GM15510 (cell line): ENCODE data around the gene ADGRG1.

Experiments used
- POLR2A ChIP-seq: IDR thresholded peaks from 3 replicates; pipeline ENCODE4 v1.6.1; 2011; ENCODE audit warnings: borderline replicate concordance; ENCODE audit not compliant: insufficient read length; ENCODE audit errors: extremely low read depth

The ADGRG1 gene

DNA sequence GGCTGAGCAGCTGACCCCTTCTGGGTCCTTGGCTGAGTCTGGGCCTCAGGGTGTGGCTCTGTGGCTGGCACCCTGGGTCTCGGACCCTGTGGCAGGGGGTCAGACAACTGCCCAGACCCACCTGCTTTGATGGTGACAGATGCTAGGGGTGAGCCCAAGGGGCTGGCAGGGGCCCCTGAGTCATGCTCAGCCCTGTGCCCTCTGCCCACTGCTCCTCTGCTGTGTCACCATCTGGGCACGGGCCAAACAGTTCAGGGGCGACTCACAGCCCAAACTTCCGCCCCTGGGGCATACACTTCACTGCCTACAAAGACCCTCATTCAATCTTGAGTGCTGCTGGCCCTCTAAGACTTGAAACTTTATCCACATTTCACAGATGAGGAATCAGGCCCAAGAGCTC, 5.7 kb downstream of the ADGRG1 start:
- TF ChIP-seq POLR2A = no peak

DNA sequence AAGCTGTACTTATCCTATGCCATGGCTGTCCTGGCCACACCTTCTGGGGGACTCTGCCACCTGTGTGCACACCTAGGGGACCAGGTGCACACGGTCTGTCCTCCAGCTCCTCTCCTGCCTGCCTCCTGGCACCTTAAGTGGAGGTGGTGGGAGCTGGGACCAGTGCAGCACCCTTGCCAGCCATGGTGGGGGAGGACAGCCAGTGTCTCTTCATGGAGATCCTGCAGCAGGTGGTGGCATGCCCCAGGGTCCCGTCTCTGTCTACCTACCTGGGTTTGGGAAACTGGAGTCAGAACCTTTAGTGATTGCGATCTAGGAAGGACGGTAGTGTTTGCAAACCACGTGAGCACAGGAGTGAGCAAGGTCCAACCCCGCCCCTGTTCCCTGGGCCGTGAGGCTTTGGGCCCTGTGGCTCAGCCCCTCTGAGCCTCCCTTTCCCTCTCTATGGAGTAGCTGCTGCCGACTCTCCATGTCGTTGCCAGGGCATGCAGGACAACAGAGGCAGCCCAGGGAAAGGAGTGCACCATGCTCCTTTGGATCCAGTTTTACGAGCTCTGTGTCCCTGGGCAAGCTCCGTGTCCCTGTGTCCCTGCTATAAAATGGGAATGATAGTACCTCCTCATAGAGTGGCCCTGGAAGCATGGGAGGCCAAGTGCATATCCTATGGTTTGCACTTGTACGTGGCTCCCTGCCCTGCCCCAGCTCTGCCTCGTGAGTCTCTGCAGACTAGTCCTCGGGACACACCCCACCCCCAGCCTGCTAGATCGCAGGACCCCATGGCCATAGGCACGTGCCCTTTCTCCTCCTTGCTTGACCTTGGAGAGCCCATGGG, 7.1 kb downstream of the ADGRG1 start:
- TF ChIP-seq POLR2A = no peak

DNA sequence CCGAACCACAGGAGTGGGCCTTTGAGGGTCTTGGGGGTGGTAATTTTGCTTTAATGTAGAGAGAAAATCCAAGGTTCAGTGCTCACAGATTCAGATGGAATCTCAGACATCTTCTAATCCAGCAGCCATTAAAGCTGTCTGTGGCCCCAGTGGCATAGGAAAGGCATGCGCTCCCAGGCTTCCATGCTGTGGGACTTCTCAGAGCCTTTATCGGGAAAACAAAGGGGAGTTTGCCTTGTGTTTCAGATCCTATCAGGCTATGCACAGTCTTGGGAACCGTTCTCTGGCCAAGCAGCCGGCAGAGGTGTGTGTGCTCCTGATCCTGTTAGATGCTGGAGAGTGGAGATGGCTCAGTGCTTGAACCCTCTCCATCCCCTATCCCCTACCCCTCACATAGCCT, 7.8 kb downstream of the ADGRG1 start:
- no peak for TF ChIP-seq POLR2A

DNA sequence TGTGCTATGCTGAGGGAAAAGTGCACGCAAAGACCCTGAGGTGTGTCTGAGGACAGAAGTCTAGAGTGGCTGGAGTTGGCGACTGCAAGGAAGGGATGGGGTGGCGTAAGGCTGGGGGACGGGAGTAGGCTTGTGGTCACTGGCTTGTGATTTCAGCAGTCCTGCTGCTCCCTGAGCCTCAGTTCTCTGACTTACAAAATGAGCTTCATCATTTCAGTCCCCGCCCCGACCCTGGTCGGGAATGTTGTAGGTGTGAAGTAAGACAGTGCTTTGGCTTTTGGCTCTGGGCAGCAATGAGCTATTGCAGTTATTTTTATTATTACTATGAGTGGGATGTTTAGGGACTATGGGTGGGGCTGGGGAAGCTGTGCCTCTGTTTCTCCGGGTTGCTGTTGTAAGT, 8.6 kb downstream of the ADGRG1 start:
- TF ChIP-seq POLR2A = no peak

DNA sequence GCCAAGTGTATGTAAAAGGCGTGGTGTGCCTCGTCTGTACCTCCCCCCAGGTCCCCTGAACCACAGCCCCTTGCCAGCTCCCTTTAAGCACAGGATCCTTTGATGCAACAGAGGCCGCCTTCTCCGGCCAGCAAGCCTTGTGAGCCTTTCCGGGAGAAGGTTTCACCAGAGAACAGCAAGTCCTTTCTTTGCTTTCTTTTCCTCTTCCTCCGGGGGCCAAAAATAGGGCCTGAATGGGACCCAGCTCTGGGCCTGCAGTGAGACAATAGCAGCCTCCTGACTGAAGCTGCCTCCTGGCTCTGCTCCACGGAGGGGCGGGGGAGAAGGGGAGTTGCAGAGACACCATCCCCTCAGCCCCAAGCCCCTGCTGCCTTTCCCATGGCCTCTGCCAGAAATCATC, 9.0 kb downstream of the ADGRG1 start:
- TF ChIP-seq POLR2A = no peak

DNA sequence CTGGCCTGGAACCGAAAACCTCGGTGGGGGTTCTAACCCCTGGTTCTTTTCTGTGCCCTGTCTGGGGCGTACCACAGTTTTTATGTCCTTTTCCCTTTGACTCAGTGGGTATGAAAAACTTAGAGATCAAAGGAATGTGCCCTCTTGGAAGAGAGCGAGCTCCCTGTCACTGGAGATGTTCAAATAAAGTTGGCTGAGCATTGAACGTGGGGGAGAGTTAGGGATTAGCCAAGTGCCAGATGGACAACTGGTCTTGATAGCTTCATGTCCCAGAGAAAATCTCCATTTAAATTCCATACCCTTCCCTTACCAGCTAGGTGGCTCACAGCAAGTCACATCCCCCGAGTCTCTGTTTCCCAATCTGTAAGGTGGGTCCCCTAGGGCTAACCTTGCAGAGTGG, 9.5 kb downstream of the ADGRG1 start:
- TF ChIP-seq POLR2A = no peak

DNA sequence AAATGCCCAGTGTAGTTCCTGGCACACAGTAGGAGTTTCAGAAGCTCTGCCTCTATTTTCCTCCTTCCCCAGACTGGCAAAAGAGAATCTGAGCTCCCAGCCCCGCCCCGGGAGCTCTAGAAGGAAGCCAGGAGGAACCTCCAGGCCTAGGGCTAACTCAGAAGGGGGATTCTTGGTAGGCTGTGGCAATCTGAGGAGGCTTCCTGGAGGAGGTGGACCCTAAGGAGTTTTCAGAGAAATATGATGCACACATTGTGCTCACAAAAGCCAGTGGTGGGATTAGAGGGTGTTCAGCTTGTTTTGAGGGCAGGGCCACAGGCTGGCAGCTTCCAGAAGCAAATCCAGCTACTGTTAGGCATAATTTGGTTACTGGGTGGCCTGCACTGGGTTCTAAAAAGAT, 10.0 kb downstream of the ADGRG1 start:
- no peak for TF ChIP-seq POLR2A

DNA sequence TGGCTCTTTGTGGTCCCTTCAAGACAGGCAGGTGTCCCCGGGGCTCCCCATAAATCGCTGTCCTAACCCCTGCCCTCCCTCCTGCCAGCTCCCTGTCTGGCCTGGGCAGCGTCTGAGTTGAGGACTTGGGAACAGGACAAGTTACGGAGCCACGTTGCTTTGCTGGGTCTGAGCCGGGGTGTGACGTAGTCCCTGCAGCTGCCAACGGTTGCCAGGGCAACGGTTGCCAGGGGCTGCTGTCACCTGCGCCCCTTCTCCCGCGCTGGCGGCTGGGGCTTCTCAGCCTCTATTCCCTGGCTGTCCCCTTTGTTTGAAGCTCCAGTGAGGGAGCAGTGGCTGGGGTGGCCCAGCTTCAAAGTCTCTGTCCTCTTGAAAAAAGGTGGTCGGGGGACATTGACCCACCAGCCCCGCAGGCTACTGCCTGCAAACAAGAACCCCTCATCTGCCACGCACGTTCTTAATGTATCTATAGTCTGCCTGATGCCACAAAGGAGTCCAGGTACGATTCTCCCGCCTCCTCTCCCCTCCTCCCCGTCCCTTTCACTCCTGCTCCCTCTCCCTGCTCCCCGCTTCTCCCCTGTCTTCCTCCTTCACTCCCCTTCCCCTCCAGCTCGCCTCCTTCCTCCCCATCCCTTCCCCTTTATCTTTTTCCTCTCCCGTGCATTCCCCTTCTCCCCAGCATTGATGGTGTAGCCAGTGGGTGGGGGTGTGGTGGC, 10.9 kb downstream of the ADGRG1 start:
- no peak for TF ChIP-seq POLR2A

DNA sequence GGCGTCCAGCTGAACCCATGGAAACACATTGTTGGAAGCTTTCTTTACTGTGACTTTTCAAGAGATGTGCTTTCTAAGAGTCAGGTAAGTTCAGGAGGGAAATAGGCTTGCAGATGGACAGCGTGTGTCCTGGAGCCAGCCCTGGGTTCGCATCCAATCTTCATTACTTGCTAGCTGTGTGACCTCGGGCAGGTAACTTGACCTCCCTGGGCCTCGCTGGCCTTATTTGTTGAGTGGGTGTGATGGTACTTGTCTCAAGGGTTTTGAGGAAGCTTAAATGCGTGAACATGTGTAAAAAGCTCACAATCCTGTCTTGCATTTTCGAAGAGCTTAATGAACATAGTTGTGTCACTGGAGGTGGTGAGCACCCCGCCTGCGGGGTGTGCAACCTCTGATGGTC, 11.8 kb downstream of the ADGRG1 start:
- TF ChIP-seq POLR2A = no peak

DNA sequence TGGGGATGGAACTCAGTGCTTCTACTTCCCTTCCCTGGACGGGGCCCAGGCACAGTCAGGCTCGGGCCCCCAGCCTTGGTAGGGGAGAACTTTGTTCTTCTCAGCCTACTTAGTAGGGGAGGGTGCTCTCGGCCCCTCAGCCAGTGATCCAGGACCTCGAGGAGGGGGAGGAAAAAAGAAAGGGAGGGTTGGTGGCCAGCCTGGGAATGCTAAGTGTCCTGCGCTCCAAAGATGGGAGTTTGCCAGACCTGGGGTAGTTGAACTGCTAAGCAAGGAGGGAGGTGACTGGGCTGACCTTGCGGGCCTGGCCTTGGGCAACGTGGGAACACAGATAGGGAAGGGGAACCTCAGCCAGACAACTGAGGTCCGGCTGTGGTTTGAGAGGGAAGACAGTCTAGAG, 12.2 kb downstream of the ADGRG1 start:
- TF ChIP-seq POLR2A = no peak

DNA sequence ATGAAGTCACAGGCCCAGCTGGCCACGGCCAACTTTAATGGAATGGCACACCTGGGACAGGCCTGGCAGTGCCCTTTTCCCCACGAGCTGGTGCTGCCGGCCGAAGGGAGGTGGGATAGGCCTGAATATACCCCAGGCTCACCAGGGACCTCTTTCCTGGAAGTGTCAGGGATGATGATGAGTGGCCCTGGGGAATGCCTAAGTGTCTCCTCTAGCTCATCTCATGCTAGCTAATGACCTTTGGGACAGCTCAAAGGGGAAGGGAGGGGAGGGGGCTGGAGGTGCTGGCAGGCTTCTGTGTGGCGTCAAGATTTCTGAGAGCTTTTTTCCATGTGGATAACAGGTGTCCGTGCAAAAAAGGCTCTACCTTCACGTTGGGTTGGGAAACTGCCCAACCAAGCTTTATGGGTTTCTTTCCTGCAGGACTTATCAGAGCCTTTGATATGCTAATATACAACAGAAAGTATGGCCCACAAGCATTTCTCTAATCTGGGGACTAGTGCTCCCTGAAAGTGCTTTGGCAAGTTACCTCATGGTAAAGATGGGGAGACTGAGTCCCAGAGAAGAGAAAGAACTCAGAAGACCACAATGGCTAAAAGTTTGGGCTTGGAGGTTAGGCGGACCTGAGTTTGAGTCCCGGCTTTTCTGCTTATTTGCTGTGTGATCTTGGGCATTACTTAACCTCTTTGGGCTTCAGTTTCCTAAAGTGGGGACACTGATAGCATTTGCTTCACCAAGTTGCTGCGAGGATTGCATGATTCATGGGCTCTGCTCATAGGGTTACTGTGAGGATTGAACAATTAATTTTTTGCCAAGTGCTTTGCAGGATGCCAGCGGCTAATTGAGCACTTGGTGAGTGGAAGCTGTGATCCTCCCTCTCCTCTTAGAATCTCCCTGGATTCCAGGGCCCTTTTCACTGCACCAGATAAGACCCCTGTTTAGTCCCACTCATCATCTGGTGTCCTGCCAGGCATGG, 14.0 kb downstream of the ADGRG1 start:
- TF ChIP-seq POLR2A = no peak

GRCh38 chr16:57643147-57643874, 14.9 kb downstream of the ADGRG1 start:
- no peak for TF ChIP-seq POLR2A

DNA sequence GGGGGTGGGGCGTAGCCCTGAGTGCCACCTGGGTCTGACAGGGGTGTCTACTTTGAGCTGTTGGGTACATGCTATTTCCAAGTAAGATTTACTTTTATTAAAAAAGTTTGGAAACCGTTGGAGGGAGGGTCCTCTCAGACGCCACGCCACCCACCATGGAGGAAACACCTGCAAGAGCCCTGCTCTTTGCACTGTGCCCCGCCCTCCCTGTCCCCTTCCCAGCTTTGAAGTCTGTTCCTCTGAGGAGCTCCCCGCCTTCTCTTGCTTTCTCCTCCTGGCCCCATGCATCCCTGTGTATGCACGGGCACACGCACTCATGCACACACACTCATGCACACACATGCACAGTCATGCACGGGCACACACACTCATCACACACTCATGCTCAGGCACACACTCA, 15.5 kb downstream of the ADGRG1 start:
- TF ChIP-seq POLR2A = no peak

DNA sequence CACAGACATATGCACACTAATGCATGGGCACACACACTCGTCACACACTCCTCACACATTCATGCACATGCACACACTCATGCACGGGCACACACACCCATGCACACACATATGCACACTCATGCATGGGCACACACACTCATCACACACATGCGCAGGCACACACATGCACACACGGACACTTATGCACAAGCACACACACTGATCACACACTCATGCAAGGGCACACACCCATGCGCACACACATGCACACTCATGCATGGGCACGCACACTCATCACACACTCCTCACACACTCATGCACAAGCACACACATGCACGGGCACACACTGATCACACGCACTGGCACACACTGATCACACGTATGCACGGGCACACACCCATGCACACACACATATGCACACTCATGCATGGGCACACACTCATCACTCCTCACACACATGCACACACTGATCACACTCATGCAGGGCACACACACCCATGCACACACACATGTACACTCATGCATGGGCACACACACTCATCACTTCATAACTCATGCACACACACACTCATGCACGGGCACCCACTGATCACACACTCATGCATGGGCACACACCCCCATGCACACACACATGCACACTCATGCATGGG, 16.1 kb downstream of the ADGRG1 start:
- TF ChIP-seq POLR2A = no peak
